Stimulated activated CD8-positive, alpha-beta memory T cell treated with anti-CD3 and anti-CD28 coated beads, Interleukin-15, amount 100 ng/mL, for 4 hours (primary cell): ENCODE results near the gene ACTL6A.
A peak's percentile ranks its signal among the peaks of the same experiment; 100 is the strongest.

Experiments
- DNase-seq, 2 donors: peaks; one replicate each; pipeline ENCODE4 v3.0.0-alpha.2; 2020; ENCODE audit warnings: low read depth in 2 of 2

Gene ACTL6A

DNA sequence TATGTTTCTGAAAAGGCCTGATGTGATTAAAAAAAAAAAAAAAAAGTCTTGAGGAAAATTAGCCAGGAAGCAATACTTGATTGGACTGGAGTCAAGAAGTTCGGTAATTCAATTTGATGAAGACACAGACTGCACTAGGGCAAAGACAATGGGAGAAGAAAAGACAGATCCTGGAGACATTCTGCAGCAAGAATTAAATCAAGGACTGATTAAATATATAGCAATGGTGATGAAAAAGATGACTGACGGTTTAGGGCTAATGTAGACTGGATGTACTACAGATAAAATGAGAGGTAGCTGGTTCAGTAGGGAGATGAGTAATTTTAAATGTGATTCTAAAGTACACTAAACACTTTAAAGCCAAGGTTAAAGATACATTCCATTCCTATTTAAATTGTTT lies 27.9 kb downstream of the ACTL6A start:
- DNase-seq: no peak

DNA sequence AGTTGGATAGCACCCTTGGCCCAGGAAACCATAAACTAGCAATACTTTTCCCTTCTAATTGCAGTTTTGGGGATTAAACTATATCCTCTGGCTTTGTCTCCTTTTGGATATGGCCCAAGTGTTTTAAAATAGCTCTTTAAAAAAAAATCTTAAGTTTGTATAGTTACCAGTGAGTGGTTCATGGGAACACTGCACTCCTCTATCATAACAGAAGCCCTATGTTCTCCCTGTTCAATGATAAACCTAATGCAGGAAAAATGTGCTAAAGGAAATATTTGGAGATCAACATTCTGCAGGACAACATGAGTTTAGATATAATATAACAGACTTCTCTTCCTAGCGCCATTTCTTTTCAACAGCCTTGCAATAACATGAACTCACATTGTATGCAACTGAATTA lies 28.6 kb downstream of the ACTL6A start:
- DNase-seq: no peak

DNA sequence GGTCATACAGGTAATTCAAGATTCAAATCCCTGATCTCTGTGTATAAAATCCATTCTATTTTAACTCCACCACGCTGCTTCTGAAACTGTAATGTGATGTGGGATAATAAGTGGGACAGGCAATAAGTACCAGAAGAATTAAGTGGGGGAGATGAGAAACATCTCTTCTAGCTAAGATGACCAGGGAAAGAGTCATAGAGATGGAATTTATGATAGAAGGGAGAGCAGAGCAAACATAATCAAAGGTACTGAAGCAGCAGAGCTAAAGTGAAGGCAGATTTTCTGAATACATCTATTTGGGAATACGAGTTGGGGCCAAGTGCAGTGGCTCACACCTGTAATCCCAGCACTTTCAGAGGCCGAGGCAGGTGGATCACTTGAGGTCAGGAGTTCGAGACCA lies 36.8 kb downstream of the ACTL6A start:
- no peak for DNase-seq

DNA sequence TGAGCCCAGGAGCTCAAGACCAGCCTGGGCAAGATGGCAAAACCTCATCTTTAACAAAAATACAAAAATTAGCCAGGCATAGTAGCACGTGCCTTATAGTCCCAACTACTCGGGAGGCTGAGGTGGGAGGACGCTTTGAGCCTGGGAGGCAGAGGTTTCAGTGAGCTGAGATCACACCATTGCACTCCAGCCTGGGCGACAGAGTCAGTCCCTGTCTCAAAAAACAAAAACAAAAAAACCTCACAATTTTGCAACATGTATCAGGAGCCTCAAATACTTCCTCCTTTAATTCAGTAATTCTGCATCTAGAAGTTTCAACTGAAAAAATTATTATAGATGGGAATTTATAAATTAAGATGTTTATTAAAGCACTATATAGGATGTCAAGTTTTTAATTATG lies 40.6 kb downstream of the ACTL6A start:
- DNase-seq: no peak

DNA sequence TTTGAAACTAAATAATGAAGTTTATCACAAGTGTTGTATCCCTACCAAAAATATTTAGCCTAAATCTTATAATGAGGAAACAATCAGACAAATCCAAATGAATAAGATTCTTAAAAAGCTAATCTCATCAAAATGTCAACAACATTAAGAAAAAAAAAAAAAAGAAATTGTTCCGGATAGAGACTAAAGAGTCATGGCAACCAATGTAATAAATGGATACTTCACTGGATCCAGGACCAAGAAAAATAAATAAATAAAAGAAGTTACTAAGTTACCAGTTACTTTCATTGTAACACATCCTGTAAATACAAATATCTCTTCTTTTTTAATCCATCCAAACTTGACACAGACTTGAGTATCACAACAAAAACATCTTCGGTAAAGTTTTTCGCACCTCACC lies 41.1 kb downstream of the ACTL6A start:
- no peak for DNase-seq

DNA sequence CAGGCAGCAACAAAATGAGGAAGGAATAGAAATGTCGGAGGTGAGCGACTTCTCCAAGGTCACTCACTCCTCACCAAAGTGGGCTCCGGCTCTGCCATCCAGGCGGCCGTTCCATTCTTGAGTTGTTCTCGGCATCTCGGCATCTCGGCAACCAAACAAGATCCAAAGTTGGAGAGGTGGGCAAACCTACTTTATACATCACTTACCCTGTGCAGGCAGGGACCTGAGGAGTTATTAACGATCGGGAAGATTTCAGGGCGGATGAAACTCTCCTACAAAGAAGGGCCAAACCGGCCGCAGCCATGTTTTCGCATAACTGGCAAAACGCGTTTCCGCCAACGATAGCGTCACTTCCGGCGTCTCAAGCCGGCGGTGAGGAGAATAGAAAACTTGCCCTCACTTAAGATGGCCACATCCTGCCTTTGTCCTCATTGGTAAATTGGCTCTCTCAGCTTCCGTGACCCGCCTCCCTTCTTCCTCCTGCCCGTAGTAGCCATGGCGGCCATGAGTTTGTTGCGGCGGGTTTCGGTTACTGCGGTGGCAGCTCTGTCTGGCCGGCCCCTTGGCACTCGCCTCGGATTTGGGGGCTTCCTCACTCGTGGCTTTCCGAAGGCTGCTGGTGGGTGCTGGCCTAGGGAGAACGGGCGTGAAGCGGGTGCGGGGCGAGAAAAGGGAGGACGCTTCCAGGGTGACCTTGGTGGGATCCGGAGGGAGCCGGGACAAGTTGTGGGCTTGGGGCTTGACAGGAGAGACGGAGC lies 41.8 kb downstream of the ACTL6A start, which contains the start of the genes MRPL47 and NDUFB5:
MRPL47 (minus strand) TSS at position 318 of the 758 bp plus-strand sequence; CDS start at position 304, 14 bp downstream.
NDUFB5 (plus strand) TSS at position 474 of the 758 bp plus-strand sequence; CDS start at position 496, 22 bp downstream.
- peak; percentile 83 to 90 for DNase-seq

DNA sequence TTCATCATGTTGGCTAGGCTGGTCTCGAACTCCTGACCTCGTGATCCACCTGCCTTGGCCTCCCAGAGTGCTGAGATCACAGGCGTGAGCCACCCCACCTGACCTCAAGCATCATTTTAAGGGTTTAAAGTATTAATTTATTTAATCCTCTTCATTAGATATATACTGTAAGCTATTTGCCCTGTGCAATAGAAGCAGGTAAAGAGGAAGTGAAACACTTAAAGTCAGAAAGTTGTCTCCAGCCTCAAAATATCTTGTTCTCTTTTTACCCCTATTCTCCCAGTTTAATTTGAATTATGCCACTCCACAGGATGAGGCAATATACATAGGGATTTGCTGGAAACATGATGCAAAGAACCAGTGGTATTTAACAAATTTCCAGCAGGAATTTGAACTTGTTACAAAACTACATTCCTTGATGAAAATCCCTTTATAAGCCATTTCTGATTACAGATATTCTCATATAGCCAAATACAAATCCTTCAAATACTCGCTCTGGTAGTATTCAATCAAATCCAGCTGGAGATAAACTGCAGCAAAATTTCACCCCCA lies 43.9 kb downstream of the ACTL6A start:
- DNase-seq: no peak

DNA sequence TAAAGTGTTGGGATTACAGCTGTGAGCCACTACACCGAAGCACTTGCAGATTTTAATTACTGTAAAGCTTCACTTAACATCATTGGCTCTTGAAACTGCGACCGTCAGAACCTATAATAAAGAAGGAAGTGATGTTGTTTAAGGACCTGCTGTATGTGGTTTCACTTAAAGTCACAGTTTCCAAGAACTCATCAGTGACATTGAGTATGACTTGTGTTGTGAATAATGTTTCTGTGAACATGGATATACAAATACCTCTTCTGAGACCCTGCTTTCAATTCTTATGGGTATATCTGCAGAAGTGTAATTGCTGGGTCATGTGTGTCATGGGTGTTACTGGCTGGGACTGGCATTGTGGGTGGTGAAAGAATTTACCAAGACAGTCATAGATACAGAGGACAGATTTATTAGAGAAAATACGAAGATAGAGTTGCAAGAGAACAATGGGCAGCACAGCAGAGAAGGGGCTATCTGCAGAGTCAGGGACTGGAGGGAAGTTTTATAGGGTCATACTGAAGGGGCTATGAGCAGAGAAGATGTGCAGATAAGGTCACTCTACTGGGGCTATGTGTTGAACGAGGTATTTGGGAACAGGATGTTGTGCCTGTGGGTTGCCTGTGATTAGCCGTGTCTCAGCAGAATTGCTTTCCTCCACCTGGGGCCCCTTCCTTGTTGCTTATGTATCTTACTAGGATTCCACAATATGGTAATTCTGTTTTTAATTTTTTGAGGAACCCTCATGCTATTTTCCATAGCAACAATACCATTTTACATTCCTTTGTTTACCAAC lies 46.4 kb downstream of the ACTL6A start:
- no peak for DNase-seq

DNA sequence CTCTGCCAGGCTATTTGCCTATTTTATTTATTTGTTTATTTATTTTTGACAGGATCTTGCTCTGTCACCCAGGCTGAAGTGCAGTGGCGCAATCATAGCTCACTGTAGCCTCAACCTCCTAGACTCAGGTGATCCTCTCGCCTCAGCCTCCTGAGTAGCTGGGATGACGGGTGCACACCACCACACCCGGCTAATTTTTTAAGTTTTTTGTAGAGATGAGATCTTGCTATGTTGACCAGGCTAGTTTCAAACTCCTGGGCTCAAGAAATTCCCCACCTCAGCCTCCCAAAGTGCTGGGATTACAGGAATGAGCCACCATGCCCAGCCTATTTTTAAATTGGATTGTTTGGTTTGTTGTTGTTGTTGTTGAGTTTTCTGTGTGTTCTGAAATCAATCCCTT lies 47.3 kb downstream of the ACTL6A start:
- no peak for DNase-seq

DNA sequence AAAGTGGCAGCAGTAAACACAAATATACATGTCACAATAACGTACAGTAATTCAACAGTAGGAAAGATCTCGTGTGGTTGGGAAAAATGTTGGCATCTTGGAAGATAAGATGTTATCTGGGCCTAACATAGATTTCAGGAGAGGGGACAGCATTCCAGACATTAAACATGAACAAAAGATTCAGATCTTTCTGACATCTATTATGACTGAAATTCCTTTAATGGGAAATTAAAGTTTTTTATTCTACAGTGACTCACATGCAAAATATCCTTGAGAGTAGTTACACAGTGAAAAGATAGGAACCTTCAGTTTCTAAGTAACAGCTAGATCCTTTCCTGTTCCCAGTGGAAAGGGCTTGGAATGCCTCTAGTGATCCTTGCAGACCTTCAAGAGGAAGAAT lies 51.1 kb downstream of the ACTL6A start:
- DNase-seq: no peak

DNA sequence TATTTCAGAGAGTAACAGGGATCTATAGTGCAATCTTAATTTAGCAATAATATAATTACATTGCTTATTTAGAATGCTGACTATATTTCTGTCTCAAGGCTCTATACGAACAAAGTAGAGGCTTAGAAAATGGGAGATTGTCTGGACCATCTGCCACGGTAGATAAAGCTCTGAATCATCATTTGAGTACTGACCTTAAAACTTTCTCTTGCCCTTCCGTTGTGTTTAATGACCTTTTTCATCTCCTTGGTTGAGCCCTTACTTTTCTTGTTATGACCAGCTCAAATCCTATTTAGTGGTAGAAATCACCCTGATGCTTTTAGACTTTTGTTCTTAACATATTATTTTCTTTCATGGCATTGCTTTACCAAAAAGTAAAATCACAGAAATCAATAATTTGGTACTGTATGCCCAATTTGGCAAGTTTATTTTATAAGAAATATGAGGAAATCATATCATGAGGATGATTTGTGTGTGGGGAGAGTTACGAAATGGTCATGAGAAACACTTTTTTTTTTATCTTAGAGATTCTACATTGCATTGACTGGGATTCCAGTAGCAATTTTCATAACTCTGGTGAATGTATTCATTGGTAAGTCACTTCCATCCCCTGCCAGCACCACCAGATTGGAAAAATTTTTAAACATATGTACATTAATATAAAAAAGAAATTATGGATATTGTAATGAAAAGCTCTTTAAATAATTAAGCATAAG lies 52.9 kb downstream of the ACTL6A start:
- no peak for DNase-seq

DNA sequence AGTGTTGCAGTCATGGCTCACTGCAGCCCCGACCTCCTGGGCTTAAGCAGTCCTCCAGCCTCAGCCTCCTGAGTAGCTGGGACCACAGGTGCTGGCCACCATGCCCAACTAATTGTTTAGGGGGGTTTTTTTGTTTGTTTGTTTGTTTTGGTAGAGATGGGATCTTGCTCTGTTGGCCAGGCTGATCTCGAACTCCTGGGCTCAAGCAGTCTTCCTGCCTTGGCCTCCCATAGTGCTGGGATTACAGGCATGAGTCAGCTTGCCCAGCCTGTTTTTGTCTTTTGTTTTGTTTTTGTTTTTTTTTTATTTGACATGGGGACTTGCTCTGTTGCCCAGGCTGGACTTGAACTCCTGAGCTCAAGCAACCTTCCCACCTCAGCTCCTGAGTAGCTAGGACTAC lies 59.3 kb downstream of the ACTL6A start:
- DNase-seq: no peak

DNA sequence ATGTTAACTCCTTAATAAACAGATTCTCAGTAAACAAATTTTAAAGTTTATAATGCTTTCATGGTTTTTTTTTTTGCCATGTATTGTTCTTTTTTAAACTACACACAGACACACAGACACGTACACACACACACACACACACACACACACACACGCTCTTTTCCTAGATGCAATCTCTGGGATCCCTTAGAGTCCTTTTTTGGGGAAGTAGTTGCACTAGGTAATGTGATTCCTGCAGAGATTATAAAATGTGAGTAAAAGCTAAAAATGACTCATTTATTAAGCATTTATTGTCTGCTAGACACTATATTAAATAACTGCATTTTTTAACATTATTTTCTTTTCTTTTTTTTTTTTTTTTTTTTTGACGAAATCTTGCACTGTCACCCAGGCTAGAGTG lies 61.7 kb downstream of the ACTL6A start:
- no peak for DNase-seq

DNA sequence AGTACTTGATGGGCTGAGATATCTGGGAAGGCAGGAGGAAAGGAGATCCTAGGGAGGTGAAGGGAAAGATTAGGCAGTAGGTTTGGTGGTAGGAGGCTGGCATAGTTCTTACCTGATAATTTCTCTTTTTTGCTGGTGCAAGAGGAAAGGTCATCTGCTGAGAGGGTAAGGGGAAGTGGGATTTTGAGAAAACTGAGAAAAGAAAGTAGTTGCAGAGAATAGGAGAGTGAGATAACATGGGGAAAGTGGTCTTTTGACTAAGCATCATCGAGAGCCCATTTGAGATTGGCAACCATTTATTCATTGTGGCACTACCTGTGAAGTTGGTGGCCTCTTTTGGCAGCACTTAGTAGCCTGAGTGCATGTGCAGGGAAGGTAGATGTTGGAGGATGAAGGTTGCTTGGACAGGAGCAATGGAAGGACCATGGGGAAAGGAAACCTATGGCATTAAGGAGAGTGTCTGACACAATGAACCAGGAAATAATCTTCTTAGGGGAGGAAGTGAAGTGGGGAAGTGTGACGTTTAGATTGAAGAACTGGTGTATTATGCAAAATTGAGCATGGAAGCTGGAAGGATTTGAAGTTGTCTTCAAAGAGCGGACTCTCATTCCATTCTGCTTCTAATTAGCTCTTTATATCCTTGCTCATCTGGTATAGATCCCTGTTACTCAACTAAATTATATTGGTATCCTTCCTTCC lies 68.2 kb downstream of the ACTL6A start:
- no peak for DNase-seq
